ENCODE results near the gene SNED1.

DNA sequence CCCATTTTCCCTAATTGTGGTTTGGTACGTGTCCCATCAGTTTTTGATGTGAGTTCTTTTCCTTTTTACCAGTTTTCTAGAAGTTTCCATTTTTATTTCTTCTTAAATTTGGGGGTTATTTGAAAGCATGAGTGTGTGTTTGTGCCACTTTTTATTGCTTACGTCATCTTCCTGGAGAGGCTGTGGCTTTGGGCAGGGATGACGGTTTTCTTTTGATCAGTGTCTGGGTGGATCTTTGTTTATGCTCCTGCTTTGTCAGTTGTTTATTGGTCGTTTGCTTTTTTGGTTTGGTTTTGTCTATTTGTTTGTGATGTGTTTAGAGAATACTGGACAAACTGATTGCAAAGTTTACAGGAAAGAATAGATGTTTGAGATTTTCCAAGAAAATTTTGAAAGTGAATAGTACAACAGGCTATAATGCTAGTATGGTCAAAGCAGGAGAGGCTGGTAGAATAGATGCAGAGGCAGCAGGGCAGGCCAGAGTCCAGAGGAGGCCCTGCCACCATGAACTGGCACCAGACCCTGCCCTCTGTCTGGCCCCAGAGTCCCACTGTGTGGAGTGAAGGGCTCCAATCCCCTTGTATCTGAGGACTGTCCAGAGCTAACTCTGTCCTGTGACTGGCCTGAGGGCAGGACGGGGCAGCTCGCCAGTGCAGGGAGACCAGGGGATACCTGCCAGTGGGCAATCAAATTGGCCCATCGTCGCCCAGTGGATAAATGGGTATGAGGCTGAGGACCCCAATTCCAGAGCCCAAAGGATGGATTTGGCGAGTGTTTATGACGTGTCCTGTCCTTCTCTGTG lies 23.4 kb upstream of the SNED1 start:
- TF ChIP-seq CTCF (IDR thresholded peaks at IDR 0.05) (no peak), POLR2A (IDR thresholded peaks at IDR 0.05) (no peak)

All from lower leg skin (tissue), 3 donors.